Muscle of back (tissue), 11 donors: Measurements from ENCODE around the gene KLHL29. TPM values are rescaled to one million over a fixed set of nuclear protein-coding genes. Genes with fewer than 3 reads are reported as not detected.

Experiments used
- DNase-seq, 3 donors: peaks; one replicate each; pipeline versions ENCODE4 v3.0.0 to v3.0.0-alpha.2; 2013
- polyA plus RNA-seq, 10 donors: library from polyadenylated mRNA; unstranded; fragments of 120-200 nt; gene quantifications; one replicate each; pipeline ENCODE4 v1.2.1, GENCODE V29; 2013; ENCODE audit not compliant: insufficient read length in 10 of 10

The KLHL29 gene
- polyA plus RNA-seq, 10 donors: 5.6 to 10.3 (median 7.6) TPM

DNA sequence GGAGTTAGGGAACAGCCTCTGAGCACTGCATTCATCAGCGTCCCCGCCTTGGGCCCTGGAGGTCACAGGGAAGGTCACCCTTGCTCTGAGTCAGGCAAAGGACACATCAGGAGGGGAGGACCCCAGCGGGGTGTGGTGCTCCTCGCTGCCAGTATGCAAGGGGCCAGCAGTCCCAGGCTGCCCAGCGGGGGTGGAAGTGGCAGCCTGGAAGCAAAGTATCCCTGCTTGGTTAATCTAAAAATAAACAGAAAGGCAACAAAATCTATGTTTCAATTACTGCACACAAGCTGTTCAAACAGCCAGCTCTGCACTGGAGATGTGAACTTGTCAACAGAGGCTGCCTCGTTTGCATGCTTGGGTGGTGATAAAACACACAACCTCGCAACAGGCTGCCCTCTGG lies 164.1 kb downstream of the KLHL29 start:
- no peak for DNase-seq

GRCh38 chr2:23549821-23550530 lies 165.0 kb downstream of the KLHL29 start:
- no peak for DNase-seq

DNA sequence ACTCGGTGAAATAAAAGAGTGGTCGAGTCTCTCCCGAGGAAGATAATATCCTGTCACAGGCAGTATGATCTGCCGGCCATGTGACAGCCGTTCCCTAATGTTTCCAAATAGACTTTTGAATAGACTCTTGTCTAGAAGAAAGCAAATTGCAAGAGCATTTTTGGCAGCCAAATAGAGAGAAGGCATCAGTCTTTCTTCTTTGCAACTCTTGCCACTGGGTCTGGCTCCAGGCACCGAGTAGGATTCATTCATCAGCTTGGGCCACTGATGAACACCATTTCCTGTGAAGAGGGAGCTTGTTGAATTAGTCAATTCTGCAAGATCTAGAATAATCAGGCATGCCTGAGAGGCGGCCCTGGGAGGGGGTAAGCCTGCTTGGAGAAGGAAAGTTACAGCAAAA lies 165.6 kb downstream of the KLHL29 start:
- no peak for DNase-seq

DNA sequence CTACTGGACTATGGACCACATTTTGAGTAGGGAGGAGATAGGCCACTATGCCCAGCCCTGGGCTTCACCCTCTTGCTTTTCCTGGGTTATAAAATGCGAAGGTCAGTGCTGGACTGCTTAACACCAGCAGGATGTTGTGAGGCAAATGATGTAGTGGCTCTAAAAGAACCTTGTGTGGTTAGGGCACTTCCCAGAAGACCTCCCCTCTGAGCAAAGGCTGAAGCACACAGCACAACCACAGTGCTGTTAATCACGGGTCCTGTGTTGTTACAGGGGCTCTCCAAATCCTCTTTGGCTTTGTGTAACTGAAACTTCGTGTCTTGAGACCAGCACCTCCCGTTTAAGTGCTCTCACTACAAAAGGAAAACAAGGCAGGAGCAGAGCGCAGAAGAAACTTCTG lies 166.9 kb downstream of the KLHL29 start:
- DNase-seq: no peak

- DNase-seq: no peak
Measured at GRCh38 chr2:23553561-23553960, 168.6 kb downstream of the KLHL29 start.

- DNase-seq: peak in 2 of 3 donors; percentile 79 to 91
Measured at GRCh38 chr2:23554054-23554697, 169.2 kb downstream of the KLHL29 start.

- DNase-seq: no peak
Measured at GRCh38 chr2:23555944-23556343, 171.0 kb downstream of the KLHL29 start.

GRCh38 chr2:23556929-23557328 lies 171.9 kb downstream of the KLHL29 start:
- no peak for DNase-seq

DNA sequence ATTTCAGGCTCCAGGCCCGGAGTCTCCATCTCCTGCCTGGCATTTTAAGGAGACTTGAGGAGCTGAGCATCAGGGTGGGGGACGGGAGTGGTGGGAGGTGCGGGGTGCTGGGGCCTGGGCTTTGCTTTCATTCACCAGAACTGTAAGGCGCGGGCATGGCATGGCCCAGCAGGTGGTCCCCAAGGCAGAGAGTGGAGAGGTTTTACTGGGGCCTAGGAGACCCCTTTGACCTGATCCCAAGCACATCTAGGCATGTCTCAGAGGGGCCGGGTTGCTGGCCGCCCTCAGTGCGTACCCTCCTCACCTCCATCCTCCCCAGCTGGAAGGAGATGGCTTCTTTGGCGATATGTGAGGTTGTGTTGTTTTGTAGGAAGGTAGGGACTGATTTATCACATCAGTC lies 172.5 kb downstream of the KLHL29 start:
- DNase-seq: no peak

DNA sequence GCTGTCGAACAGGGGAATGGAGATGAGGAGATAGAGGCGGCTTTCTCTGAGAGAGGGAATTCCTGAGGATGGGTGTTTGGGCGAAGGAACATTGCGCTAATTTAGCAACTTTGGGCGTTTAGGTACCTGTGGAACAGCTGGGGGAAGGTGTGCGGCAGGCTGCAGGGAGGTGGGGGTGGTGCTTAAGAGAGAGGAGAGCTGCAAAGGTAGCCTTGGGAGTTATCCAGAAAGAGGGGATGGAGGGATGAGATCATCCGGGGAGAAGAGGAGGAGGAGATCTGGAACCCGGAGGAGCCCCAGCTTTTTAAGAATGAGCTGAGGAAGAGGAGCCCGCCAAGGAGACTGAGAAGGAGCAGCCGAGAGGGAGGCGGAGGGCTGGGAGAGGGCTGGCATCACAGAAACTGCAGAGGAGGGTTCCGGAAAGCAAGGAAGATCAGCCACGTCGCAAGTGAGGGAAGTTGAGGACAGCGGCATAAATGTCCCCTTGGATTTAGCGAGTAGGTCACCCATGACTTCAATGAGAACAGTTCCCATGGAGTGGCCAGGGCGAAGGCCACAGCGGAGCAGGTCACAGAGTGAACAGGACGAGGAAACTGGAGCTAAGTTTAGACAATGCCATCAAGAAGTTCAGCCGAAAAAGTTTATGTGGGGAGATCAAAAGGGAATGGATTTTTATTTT lies 174.7 kb downstream of the KLHL29 start:
- no peak for DNase-seq

GRCh38 chr2:23561088-23561487 lies 176.1 kb downstream of the KLHL29 start:
- DNase-seq: no peak

- DNase-seq: no peak
Measured at GRCh38 chr2:23561544-23561943, 176.6 kb downstream of the KLHL29 start.

GRCh38 chr2:23562143-23562542 lies 177.2 kb downstream of the KLHL29 start:
- DNase-seq: no peak

DNA sequence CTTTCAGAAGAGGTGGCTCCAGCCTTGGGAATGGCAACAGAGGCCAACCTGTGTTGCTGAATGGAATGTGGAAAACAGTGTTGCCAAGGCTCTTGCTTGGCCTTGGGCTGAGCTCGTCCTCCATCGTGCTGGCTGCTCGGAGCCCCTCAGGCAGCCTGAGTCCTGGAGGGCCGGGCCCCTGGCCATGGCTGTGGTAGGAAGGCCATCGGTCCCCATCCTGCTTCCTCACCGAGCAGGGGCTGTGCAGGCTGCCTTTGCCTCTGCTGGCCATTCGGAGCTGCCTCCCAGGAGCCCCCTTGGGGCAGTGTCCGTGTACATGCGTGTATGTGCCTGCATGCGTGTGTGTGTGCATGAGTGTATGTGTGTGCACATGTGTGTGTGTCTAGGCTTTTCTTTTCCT lies 178.2 kb downstream of the KLHL29 start:
- DNase-seq: no peak

GRCh38 chr2:23563673-23564614 lies 179.0 kb downstream of the KLHL29 start:
- DNase-seq: peak in 1 of 3 donors; percentile 68

- no peak for DNase-seq
Measured at GRCh38 chr2:23564615-23564960, 179.6 kb downstream of the KLHL29 start.

DNA sequence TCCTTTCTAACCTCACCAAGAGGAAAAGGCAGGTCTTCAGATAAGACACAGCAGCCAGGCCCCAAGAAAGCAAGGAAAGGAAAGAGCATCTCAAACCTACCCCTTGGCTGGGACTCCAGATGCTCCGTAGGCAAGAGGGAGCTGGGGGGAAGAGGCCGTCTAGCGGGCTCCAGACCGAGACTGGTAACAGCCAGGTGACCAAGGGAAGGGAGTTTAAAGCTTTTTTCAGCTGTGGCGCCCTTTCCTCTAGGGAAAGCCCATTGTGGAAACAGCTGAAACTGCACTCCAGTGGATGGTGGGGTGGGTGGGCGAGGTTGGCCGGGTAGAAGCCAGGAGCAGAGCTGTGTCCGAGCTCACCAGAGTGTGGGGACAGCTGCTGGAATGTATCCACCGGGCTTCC lies 180.4 kb downstream of the KLHL29 start:
- DNase-seq: no peak

DNA sequence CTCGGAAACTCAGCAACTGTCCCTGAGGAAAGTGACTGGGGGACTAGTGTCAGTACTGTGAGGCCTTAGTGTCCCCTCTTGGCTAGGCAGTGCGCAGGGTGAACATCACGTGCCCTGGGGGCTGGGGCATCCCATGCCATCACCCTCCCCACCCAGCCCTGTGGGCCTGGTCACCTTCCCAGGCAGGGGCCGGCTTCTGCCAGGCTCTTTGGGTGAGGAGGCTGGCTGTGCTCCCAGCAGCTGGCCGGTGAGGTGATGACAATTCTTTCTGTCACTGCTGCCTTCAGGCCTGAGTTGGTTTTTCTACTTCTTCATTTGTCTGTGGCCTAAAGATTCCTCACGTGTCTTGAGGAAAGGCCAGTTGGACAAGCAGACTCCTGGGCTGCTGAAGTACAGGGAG lies 180.8 kb downstream of the KLHL29 start:
- DNase-seq: no peak

GRCh38 chr2:23566241-23567142 lies 181.5 kb downstream of the KLHL29 start:
- DNase-seq: no peak

GRCh38 chr2:23567161-23567756 lies 182.3 kb downstream of the KLHL29 start:
- no peak for DNase-seq

DNA sequence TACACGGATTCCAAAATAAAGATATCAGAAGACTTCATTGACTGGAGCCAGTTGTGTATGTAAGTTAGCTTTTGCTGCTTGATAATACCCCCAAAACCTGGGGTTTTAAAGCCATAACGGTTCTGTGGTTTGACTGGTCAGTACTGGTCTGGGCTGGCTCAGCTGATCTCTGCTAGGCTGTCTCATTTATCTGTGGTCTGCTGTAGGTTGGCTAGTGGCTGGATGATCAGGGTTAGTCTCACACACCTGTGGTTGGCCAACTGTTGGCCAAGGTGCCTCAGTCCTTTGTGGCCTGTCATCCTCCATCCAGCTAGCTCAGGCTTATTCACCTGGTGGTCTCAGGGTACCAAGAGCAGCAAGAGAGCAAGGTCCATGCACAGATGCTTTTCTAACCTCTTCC lies 183.2 kb downstream of the KLHL29 start:
- DNase-seq: no peak
